IMR-90 (cell line): ENCODE measurements around the gene CNPPD1. TPM values are rescaled to one million over a fixed set of nuclear protein-coding genes. Genes with fewer than 3 reads are reported as not detected.

Experiments
- ATAC-seq: fragments of 200-7000 bp; cut with Tn5 transposase; 2 replicates; pipeline ENCODE4 v1.9.1; 2020; ENCODE audit warnings: low read depth, mild to moderate bottlenecking, moderate library complexity
- BruUV-seq: library from RNA; stranded (reverse); fragments of 400-500 nt; replicated peaks from 2 replicates; lab custom pipeline; 2021; lab: Mats Ljungman, UMichigan
- CTCF ChIA-PET: fragments of 300-600 bp; formaldehyde crosslinking; extraction: SDS; loops from one replicate; lab custom pipeline; 2021; ENCODE audit warnings: antibody characterized with exemption; lab: Yijun Ruan, JAX
- POLR2A ChIA-PET: fragments of 300-600 bp; sonication (Branson Sonifier 250); formaldehyde crosslinking; loops from one replicate; lab custom pipeline; 2022; ENCODE audit warnings: antibody characterized with exemption; ENCODE audit not compliant: unreplicated experiment; lab: Charles Lee
- DNase-seq: peaks from one replicate; pipeline ENCODE4 v3.0.0; 2013
- H2AFZ ChIP-seq: replicated peaks from 2 replicates; pipeline ENCODE3; 2013; ENCODE audit warnings: low read length, mild to moderate bottlenecking; ENCODE audit not compliant: poor library complexity
- H2AK5ac ChIP-seq: 2 replicates; pipeline ENCODE4 v1.6.1; 2013; ENCODE audit warnings: low read depth, low read length, inconsistent platforms
- H2AK9ac ChIP-seq: replicated peaks from 2 replicates; pipeline ENCODE3; 2013; ENCODE audit warnings: mild to moderate bottlenecking, low read depth, low read length, moderate library complexity; ENCODE audit not compliant: poor library complexity
- H2BK120ac ChIP-seq: 2 replicates; pipeline ENCODE4 v1.6.1; 2013; ENCODE audit warnings: low read depth, low read length, inconsistent platforms
- H2BK15ac ChIP-seq: 3 replicates; pipeline ENCODE4 v1.6.1; 2013; ENCODE audit warnings: low read depth, low read length, inconsistent platforms
- H2BK20ac ChIP-seq: 2 replicates; pipeline ENCODE4 v1.6.1; 2013; ENCODE audit warnings: low read depth, mild to moderate bottlenecking, inconsistent platforms, low read length, moderate library complexity
- H2BK5ac ChIP-seq: 2 replicates; pipeline ENCODE4 v1.6.1; 2013; ENCODE audit warnings: mild to moderate bottlenecking, low read depth, low read length, inconsistent platforms; ENCODE audit not compliant: poor library complexity, severe bottlenecking
- H3K14ac ChIP-seq: replicated peaks from 2 replicates; pipeline ENCODE4 v1.6.1; 2013; ENCODE audit warnings: low read depth, low read length, inconsistent platforms
- H3K18ac ChIP-seq: 2 replicates; pipeline ENCODE4 v1.6.1; 2013; ENCODE audit warnings: low read depth, low read length, control low read depth
- H3K23ac ChIP-seq: 2 replicates; pipeline ENCODE4 v1.6.1; 2013; ENCODE audit warnings: low read depth, low read length, inconsistent platforms
- H3K27ac ChIP-seq: 2 replicates; pipeline ENCODE4 v1.5.1; 2013; ENCODE audit warnings: mild to moderate bottlenecking, control low read depth, low read length; ENCODE audit not compliant: insufficient read depth
- H3K27me3 ChIP-seq: 2 replicates; pipeline ENCODE4 v1.6.1; 2013; ENCODE audit warnings: low read length; ENCODE audit not compliant: control insufficient read depth, insufficient read depth
- H3K36me3 ChIP-seq: 2 replicates; pipeline ENCODE4 v1.6.1; 2013; ENCODE audit warnings: low read length, mixed read lengths; ENCODE audit not compliant: control insufficient read depth, insufficient read depth
- H3K4ac ChIP-seq: 2 replicates; pipeline ENCODE4 v1.6.1; 2013; ENCODE audit warnings: low read depth, low read length, inconsistent platforms
- H3K4me1 ChIP-seq: 2 replicates; pipeline ENCODE4 v1.6.1; 2013; ENCODE audit warnings: low read length, mixed read lengths; ENCODE audit not compliant: control insufficient read depth, insufficient read depth
- H3K4me2 ChIP-seq: 2 replicates; pipeline ENCODE4 v1.6.1; 2013; ENCODE audit warnings: low read depth, mild to moderate bottlenecking, control low read depth, low read length, moderate library complexity
- H3K4me3 ChIP-seq: 2 replicates; pipeline ENCODE4 v1.5.1; 2013; ENCODE audit warnings: low read depth, mild to moderate bottlenecking, control low read depth, low read length, moderate library complexity; ENCODE audit not compliant: insufficient read depth
- H3K56ac ChIP-seq: 2 replicates; pipeline ENCODE4 v1.6.1; 2013; ENCODE audit warnings: low read length, inconsistent platforms; ENCODE audit not compliant: insufficient read depth; ENCODE audit errors: extremely low read depth
- H3K79me1 ChIP-seq, 2 experiments: 2 replicates each; pipeline ENCODE4 v1.6.1; 2013; ENCODE audit warnings: low read length in 2 of 2, inconsistent platforms in 1 of 2, low read depth in 1 of 2
- H3K9ac ChIP-seq: 2 replicates; pipeline ENCODE4 v1.6.1; 2013; ENCODE audit warnings: low read depth, low read length, control low read depth
- H3K9me1 ChIP-seq: 2 replicates; pipeline ENCODE4 v1.6.1; 2013; ENCODE audit warnings: low read length, inconsistent platforms; ENCODE audit not compliant: insufficient read depth
- H3K9me3 ChIP-seq: 2 replicates; pipeline ENCODE4 v1.6.1; 2013; ENCODE audit warnings: low read length; ENCODE audit not compliant: control insufficient read depth, insufficient read depth
- H4K20me1 ChIP-seq: 2 replicates; pipeline ENCODE4 v1.6.1; 2013; ENCODE audit warnings: low read length, inconsistent platforms; ENCODE audit not compliant: insufficient read depth
- H4K5ac ChIP-seq: 2 replicates; pipeline ENCODE4 v1.6.1; 2013; ENCODE audit warnings: mild to moderate bottlenecking, low read depth, low read length, control low read depth
- H4K8ac ChIP-seq, 2 experiments: 2 replicates each; pipeline ENCODE4 v1.6.1; 2013; ENCODE audit warnings: low read depth in 2 of 2, low read length in 2 of 2, control low read depth in 1 of 2, inconsistent platforms in 1 of 2
- H4K91ac ChIP-seq: 2 replicates; pipeline ENCODE4 v1.6.1; 2013; ENCODE audit warnings: low read depth, low read length, inconsistent platforms; ENCODE audit not compliant: insufficient read depth
- BHLHE40 ChIP-seq: fragments of 150-350 bp; IDR thresholded peaks from 2 replicates; pipeline ENCODE4 v1.6.1; 2016; ENCODE audit warnings: mild to moderate bottlenecking, low read depth, low read length
- CEBPB ChIP-seq: IDR thresholded peaks from 2 replicates; pipeline ENCODE4 v1.6.1; 2012; ENCODE audit warnings: low read depth, low read length, improper control_type of control experiment
- CHD1 ChIP-seq: IDR thresholded peaks from 2 replicates; pipeline ENCODE4 v1.6.1; 2012; ENCODE audit warnings: low read depth, low read length, improper control_type of control experiment
- FOS ChIP-seq: fragments of 150-350 bp; IDR thresholded peaks from 2 replicates; pipeline ENCODE4 v1.6.1; 2016; ENCODE audit warnings: low read depth, low read length
- MAFK ChIP-seq: IDR thresholded peaks from 2 replicates; pipeline ENCODE4 v1.6.1; 2012; ENCODE audit warnings: low read depth, low read length, improper control_type of control experiment
- MAZ ChIP-seq: IDR thresholded peaks from 2 replicates; pipeline ENCODE4 v1.6.1; 2012; ENCODE audit warnings: low read depth, mild to moderate bottlenecking, low read length, improper control_type of control experiment, moderate library complexity, borderline replicate concordance
- MXI1 ChIP-seq: IDR thresholded peaks from 2 replicates; pipeline ENCODE4 v1.6.1; 2012; ENCODE audit warnings: low read depth, mild to moderate bottlenecking, low read length, moderate library complexity, borderline replicate concordance
- NFE2L2 ChIP-seq: fragments of 150-350 bp; IDR thresholded peaks from 2 replicates; pipeline ENCODE4 v1.6.1; 2016; ENCODE audit warnings: low read depth, mild to moderate bottlenecking, low read length
- POLR2A ChIP-seq: IDR thresholded peaks from 2 replicates; pipeline ENCODE4 v1.6.1; 2012; ENCODE audit warnings: mild to moderate bottlenecking, low read depth, low read length
- RAD21 ChIP-seq: IDR thresholded peaks from 2 replicates; pipeline ENCODE4 v1.6.1; 2012; ENCODE audit warnings: low read length, improper control_type of control experiment
- RCOR1 ChIP-seq: IDR thresholded peaks from 2 replicates; pipeline ENCODE4 v1.6.1; 2012; ENCODE audit warnings: mild to moderate bottlenecking, low read length, improper control_type of control experiment; ENCODE audit not compliant: insufficient replicate concordance
- RFX5 ChIP-seq: IDR thresholded peaks from 2 replicates; pipeline ENCODE4 v1.8.0; 2012; ENCODE audit warnings: low read depth, mild to moderate bottlenecking, low read length, moderate library complexity
- SMC3 ChIP-seq: fragments of 150-350 bp; IDR thresholded peaks from 2 replicates; pipeline ENCODE4 v1.6.1; 2016; ENCODE audit warnings: low read depth, mild to moderate bottlenecking, antibody characterized with exemption, low read length, moderate library complexity
- USF2 ChIP-seq: fragments of 150-350 bp; IDR thresholded peaks from 2 replicates; pipeline ENCODE4 v1.6.1; 2017; ENCODE audit warnings: mild to moderate bottlenecking, antibody characterized with exemption, low read length, low read depth
- WGBS, 2 experiments: methylation state at CpG; one replicate each; pipeline versions ENCODE4 v1.1.5 to v1.1.7; 2013; ENCODE audit warnings: missing lambda C conversion rate in 2 of 2; ENCODE audit not compliant: insufficient read length in 1 of 2; ENCODE audit errors: extremely low coverage in 2 of 2; 5-methylcytosine and 5-hydroxymethylcytosine counted together
- dilution Hi-C: fragments of 300-500 bp; cut with HindIII; formaldehyde crosslinking; loops from one replicate; pipeline ENCODE4 v1.14.3; 2018; ENCODE audit warnings: low sequenced_read_pairs; ENCODE audit not compliant: unreplicated experiment
- in situ Hi-C: fragments of 300-500 bp; cut with MboI; formaldehyde crosslinking; loops from 3 replicates; pipeline ENCODE4 v1.14.3; 2019; ENCODE audit warnings: low sequenced_read_pairs, inconsistent platforms, mixed read lengths
- intact Hi-C: fragments of 100-400 bp; cut with micrococcal nuclease; formaldehyde crosslinking; loops from 2 replicates; pipeline ENCODE4 v1.10.0; 2022
- polyA plus RNA-seq, 3 experiments: library from polyadenylated mRNA; depleted of rRNA; stranded (reverse); fragments of >200 nt; gene quantifications; 2 replicates each; pipeline ENCODE4 v1.2.3, GENCODE V29; 2012; ENCODE audit warnings: low replicate concordance in 1 of 3
- total RNA-seq: library from RNA; depleted of rRNA; stranded (reverse); fragments of >200 nt; gene quantifications from 2 replicates; pipeline ENCODE4 v1.2.3, GENCODE V29; 2012
- TF ChIP-seq, protein P1 (sequence below): conservative IDR thresholded peaks from 2 replicates; pipeline ENCODE4 v1.5.1; 2012; ENCODE audit warnings: mild to moderate bottlenecking, low read depth, low read length, improper control_type of control experiment
- TF ChIP-seq, protein P2 (sequence below): fragments of 150-350 bp; IDR thresholded peaks from 2 replicates; pipeline ENCODE4 v1.6.1; 2016; ENCODE audit warnings: low read depth, mild to moderate bottlenecking, low read length, moderate library complexity, borderline replicate concordance

Gene CNPPD1
- total and polyA plus RNA-seq, 2 of the 4 experiments (the other 2 are of a cell fraction), result 11.1 to 29.2 TPM

- peaks cover 5 to 19% of the 10 kb centered on the region in 2 experiments; a peak in 3 of 4 replicates for H3K79me1 ChIP-seq
- peak overlapping the region; percentile 93 for H3K9ac ChIP-seq
- CTCF ChIA-PET, result interaction anchor here (1.0 to 1.1 kb wide), 3 partner anchors 13 to 71 kb away, joined by 3 read pairs; partner anchors contain the start of gene ABCB6
- H2AK5ac ChIP-seq, result peak overlapping the region; percentile 59
- peak overlapping the region; percentile 68 for H3K4me2 ChIP-seq
- peak overlapping the region; percentile 50 to 89 for H4K8ac ChIP-seq
- POLR2A ChIA-PET, result no interaction called here
- H3K9me1 ChIP-seq, result peaks cover 8% of the 10 kb centered on the region; the same call in 1 of the 2 replicates
- no peaks in the 10 kb centered on the region for H3K9me3 ChIP-seq
- peak overlapping the region; percentile 51 for H3K4me3 ChIP-seq
- no peak for TF ChIP-seq CEBPB
- TF ChIP-seq MAZ, result no peak
- TF ChIP-seq MXI1, result no peak
- no peak for TF ChIP-seq FOS
- TF ChIP-seq USF2, result no peak
- TF ChIP-seq CHD1, result no peak
- TF ChIP-seq, protein P1, sequence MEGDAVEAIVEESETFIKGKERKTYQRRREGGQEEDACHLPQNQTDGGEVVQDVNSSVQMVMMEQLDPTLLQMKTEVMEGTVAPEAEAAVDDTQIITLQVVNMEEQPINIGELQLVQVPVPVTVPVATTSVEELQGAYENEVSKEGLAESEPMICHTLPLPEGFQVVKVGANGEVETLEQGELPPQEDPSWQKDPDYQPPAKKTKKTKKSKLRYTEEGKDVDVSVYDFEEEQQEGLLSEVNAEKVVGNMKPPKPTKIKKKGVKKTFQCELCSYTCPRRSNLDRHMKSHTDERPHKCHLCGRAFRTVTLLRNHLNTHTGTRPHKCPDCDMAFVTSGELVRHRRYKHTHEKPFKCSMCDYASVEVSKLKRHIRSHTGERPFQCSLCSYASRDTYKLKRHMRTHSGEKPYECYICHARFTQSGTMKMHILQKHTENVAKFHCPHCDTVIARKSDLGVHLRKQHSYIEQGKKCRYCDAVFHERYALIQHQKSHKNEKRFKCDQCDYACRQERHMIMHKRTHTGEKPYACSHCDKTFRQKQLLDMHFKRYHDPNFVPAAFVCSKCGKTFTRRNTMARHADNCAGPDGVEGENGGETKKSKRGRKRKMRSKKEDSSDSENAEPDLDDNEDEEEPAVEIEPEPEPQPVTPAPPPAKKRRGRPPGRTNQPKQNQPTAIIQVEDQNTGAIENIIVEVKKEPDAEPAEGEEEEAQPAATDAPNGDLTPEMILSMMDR, result no peak
- no peak for TF ChIP-seq POLR2A
- no peak for TF ChIP-seq NFE2L2
- no peak for TF ChIP-seq BHLHE40
- no peak for TF ChIP-seq RCOR1
- TF ChIP-seq, protein P2, sequence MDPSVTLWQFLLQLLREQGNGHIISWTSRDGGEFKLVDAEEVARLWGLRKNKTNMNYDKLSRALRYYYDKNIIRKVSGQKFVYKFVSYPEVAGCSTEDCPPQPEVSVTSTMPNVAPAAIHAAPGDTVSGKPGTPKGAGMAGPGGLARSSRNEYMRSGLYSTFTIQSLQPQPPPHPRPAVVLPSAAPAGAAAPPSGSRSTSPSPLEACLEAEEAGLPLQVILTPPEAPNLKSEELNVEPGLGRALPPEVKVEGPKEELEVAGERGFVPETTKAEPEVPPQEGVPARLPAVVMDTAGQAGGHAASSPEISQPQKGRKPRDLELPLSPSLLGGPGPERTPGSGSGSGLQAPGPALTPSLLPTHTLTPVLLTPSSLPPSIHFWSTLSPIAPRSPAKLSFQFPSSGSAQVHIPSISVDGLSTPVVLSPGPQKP, result no peak
- no peak for TF ChIP-seq RFX5
- TF ChIP-seq SMC3, result no peak
- TF ChIP-seq RAD21, result no peak
- TF ChIP-seq MAFK, result no peak
- no TSS peak for BruUV-seq
- no peak overlapping the region for H2BK20ac ChIP-seq
- peak overlapping the region; percentile 8; the same call in 1 of the 2 replicates for H3K18ac ChIP-seq
- H3K36me3 ChIP-seq, result peaks cover 22% of the 10 kb centered on the region
- no peak overlapping the region for H2BK120ac ChIP-seq
- peak overlapping the region; percentile 64 for H2BK5ac ChIP-seq
- H4K20me1 ChIP-seq, result peaks cover 9% of the 10 kb centered on the region; the same call in 1 of the 2 replicates
- H3K23ac ChIP-seq, result peak overlapping the region; percentile 88
- in situ Hi-C loops (loop anchor here (5.0 kb wide), 1 partner anchor 34 kb away; the partner anchor contains the start of gene SLC23A3), dilution Hi-C loops (no loop called here), intact Hi-C loops (loop anchor here (1.0 to 2.0 kb wide), 2 partner anchors 29 to 46 kb away; partner anchors contain the start of genes CNPPD1 and NHEJ1)
- WGBS, 2 experiments, result 12% methylated on average over 5 of the region's 7 CpGs; no CpG with 5 or more reads in 1 of the 2 experiments
- peak overlapping the region; percentile 23 for H4K5ac ChIP-seq
- H2AFZ ChIP-seq, result peak overlapping the region; percentile 98
- H3K14ac ChIP-seq, result peak overlapping the region; percentile 96
- H3K4me1 ChIP-seq, result peaks cover 16% of the 10 kb centered on the region
- no peak for DNase-seq
- H3K27ac ChIP-seq, result peak overlapping the region; percentile 86
- peak overlapping the region; percentile 77; the same call in 1 of the 2 replicates for H4K91ac ChIP-seq
- ATAC-seq, result no peak
- H2BK15ac ChIP-seq, result peak overlapping the region; percentile 8; the same call in 1 of the 3 replicates
- H2AK9ac ChIP-seq, result peak overlapping the region; percentile 95
- H3K27me3 ChIP-seq, result no peaks in the 10 kb centered on the region
- peak overlapping the region; percentile 52 for H3K56ac ChIP-seq
- H3K4ac ChIP-seq, result peak overlapping the region; percentile 81
Observed at GRCh38 chr2:219205981-219206327, 29.2 kb upstream of the CNPPD1 start.
